ENCODE measurements around the gene MID1IP1.

- TF ChIP-seq CTCF (IDR thresholded peaks at IDR 0.05; ENCODE audit: low read depth, low read length, poor library complexity, severe bottlenecking) (no peak), EZH2phosphoT487 (IDR thresholded peaks at IDR 0.05; ENCODE audit: borderline replicate concordance, low read length) (no peak)
Observed at GRCh38 chrX:38804682-38805431, 3.6 kb downstream of the MID1IP1 start.

Data from DOHH2 (cell line).